Choroid plexus epithelial cell (primary cell): ENCODE measurements around the gene CNTNAP1.

Source experiments
- DNase-seq: peaks from one replicate; pipeline ENCODE4 v3.0.0-alpha.2; 2010; ENCODE audit warnings: low read depth
- H3K4me3 ChIP-seq: 2 replicates; pipeline ENCODE4 v1.5.1; 2011; ENCODE audit warnings: low read depth, mild to moderate bottlenecking, control low read depth, low read length, moderate library complexity
- TF ChIP-seq, protein P1 (sequence below): conservative IDR thresholded peaks from 2 replicates; pipeline ENCODE4 v1.5.1; 2011; ENCODE audit warnings: low read depth, mild to moderate bottlenecking, control low read depth, inconsistent platforms, low read length, moderate library complexity

The CNTNAP1 gene

GRCh38 chr17:42681976-42682721 is at the start of gene CNTNAP1:
Gene CNTNAP1 (plus strand): TSS chr17:42682531. CDS start chr17:42682830, 299 bp downstream.
- peak within 1 kb of the TSS; percentile 68 for H3K4me3 ChIP-seq
- DNase-seq = peak; percentile 77
- TF ChIP-seq, protein P1, sequence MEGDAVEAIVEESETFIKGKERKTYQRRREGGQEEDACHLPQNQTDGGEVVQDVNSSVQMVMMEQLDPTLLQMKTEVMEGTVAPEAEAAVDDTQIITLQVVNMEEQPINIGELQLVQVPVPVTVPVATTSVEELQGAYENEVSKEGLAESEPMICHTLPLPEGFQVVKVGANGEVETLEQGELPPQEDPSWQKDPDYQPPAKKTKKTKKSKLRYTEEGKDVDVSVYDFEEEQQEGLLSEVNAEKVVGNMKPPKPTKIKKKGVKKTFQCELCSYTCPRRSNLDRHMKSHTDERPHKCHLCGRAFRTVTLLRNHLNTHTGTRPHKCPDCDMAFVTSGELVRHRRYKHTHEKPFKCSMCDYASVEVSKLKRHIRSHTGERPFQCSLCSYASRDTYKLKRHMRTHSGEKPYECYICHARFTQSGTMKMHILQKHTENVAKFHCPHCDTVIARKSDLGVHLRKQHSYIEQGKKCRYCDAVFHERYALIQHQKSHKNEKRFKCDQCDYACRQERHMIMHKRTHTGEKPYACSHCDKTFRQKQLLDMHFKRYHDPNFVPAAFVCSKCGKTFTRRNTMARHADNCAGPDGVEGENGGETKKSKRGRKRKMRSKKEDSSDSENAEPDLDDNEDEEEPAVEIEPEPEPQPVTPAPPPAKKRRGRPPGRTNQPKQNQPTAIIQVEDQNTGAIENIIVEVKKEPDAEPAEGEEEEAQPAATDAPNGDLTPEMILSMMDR = no peak

DNA sequence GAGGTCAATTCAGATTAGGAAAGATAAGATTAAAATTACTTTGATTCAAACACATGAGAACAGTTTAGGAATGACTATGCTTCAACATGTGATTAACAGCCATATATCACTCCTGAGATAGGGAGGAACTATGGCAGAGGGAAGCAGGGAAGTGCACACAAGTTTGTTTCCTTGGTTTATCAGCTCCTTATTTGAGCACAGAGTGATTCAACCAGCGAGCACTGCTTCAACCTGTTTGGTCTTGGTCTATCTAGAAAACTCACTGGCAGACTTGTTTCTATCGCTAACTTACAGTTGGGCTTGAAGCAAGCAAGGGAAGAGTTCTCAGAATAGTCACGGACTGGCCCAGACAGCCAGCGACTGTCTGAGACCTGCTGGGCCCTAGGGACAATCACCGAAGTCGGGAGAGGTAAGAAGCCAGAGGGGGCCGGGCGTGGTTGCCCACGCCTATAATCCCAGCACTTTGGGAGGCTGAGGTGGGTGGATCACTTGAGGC is 49.3 kb upstream of the CNTNAP1 start:
- TF ChIP-seq, protein P1 = no peak
- no peak overlapping the region for H3K4me3 ChIP-seq
- no peak for DNase-seq

- TF ChIP-seq, protein P1 = no peak
- H3K4me3 ChIP-seq = no peak overlapping the region
- DNase-seq = no peak
Observed at GRCh38 chr17:42639525-42640113, 42.7 kb upstream of the CNTNAP1 start.

GRCh38 chr17:42640121-42640520 is 42.2 kb upstream of the CNTNAP1 start:
- no peak overlapping the region for H3K4me3 ChIP-seq
- no peak for DNase-seq
- TF ChIP-seq, protein P1 = no peak

DNA sequence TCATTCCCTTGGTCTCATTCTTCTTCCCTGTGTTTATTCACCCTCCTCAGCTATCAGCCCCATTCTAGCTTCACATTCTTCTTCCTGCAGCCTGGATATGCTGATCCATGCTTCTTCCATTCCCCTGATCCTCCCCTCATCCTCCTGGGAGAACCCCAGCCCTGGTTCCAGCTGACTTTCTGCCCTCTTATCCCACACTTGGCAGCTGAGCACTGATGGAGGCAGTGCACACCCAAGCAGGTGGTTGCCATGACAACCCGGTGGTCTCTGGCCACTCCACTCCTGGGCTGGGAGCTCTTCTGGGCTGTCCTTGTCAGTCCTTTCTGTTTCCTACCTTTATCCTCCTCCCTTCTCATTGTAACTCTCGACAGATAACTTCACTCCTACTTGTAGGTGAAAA is 40.0 kb upstream of the CNTNAP1 start:
- DNase-seq = no peak
- no peak overlapping the region for H3K4me3 ChIP-seq

GRCh38 chr17:42647778-42648177 is 34.6 kb upstream of the CNTNAP1 start:
- DNase-seq = no peak

More for the DNA sequence above, 40.0 kb upstream of the CNTNAP1 start:
- TF ChIP-seq, protein P1 = no peak

More at GRCh38 chr17:42647778-42648177, 34.6 kb upstream of the CNTNAP1 start:
- TF ChIP-seq, protein P1 = no peak
- H3K4me3 ChIP-seq = no peak overlapping the region
